Measurements from ENCODE around the gene LAPTM5.
A peak's percentile ranks its signal among the peaks of the same experiment; 100 is the strongest.

The LAPTM5 gene

DNA sequence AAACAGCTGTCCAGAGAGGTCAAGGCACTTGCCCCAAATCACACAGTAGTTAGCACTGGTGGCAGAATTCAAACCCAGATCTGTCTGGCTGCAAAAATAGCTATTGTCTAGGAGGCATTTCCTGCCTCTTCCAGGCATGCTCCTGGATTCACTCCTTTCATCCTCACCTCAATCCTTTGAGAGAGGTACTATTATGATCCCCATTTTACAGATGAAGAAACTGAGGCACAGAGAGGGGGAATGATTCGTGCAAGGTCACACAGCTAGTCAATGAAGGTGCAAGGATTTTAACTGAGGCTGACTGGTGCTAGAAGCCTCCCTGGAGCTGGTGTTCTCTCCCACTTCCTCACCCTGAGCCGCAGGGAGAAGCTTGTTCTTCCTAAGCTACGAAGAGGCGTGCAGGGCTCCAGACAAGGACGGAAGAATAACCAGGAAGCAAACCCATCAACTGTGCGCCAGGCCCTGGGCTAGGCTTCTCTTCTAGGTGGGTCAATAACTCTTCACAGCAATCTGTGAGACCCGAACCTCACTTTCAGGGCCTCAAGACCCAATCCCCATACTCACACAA is 631 bp upstream of the LAPTM5 start:
- DNase-seq (ENCODE audit: extremely low read depth in 1 of 2, low read depth in 1 of 2): no peak

DNA sequence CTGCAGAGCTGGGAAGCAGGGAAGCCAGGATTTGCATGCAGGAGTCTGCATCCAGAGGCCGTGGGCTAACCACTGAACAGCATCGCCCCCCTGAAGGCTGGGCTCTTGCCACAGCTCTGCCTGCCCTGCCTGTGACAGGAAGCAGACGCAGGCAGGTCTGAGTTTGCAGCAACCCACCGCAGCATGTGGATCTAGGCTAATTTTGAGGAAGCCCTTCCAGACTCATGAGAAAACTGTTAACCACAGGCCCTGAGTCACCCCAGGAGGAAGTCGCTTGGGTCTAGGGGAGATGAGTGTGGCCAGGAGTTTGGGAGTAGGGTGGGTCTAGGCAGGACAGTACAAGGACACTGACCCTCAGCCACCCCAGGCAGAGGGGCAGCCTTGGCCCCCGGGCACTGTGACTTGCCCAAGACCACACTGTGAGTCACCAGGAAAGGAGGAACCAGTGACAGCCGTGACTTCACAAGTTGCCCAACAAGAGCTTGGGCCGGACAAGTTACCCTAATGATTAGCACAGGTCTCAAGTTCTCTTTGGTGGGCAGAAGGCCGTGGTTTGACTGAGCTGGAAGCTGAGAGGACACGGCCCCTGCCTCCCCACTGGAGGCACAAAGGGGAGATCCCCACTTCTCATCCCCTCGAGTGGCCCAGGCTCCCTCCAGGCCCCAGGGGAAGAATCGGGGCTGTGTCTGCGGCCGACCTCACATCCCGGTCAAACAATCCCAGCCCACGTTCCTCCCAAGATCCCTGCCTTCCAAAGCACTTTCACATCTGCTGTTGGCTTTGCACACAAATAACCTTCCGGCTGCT is 826 bp downstream of the LAPTM5 start:
- DNase-seq (ENCODE audit: extremely low read depth in 1 of 2, low read depth in 1 of 2): peak in 1 of 2 donors; percentile 64

DNA sequence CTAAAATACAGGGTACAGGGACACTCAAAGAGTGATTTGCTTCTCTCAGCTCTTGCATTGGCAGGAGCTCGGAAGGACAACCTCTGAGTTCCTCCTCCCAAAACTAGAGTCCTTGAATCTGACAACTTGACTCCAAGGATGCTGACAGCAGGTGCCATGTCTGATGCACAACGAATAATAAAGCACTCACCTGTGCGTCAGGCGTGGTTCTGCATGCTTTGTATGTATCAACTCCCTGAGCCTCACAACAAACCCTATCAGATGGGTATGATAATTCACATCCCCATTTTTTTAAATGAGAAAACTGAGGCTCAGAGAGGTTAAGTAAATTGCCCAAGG is 1.4 kb downstream of the LAPTM5 start:
- no peak for DNase-seq (ENCODE audit: extremely low read depth in 1 of 2, low read depth in 1 of 2)

DNA sequence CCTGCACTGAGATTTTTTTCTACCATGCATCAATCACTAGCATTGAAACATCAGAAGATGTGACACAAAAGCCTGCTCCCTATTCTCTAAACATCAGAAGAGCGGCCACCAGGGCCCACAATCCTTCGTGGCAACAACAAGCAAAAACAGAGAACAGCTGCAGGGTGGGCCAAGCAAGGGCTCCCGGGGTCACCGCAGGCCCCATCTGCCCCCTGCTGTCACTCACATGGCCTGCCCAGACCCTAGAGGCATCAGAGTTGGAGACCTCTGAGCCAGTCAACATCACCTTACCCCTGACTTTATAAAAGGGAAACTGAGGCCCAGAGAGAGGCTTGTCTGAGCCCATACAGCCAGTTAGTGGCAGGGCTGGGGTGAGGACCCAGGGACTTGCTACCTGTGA is 1.8 kb downstream of the LAPTM5 start:
- DNase-seq (ENCODE audit: extremely low read depth in 1 of 2, low read depth in 1 of 2): no peak

DNA sequence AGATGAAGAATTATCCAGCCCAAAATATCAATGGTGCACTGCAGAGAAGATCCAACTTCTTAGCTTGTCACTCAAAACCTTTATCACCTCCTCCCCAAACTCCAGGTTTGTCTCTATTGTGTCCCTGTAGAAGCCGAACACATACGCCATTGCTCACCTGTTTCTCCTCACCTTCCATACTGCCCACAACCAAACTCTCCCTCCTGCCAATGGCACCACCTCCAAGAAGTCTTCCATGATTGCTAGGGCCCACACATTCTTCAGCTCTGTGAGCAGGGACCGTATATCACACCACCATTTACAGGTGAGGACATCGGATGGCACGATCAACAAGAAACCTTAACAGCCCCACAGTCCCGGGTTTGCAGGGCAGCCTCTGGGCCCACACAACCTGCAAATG is 2.2 kb downstream of the LAPTM5 start:
- no peak for DNase-seq (ENCODE audit: extremely low read depth in 1 of 2, low read depth in 1 of 2)

DNA sequence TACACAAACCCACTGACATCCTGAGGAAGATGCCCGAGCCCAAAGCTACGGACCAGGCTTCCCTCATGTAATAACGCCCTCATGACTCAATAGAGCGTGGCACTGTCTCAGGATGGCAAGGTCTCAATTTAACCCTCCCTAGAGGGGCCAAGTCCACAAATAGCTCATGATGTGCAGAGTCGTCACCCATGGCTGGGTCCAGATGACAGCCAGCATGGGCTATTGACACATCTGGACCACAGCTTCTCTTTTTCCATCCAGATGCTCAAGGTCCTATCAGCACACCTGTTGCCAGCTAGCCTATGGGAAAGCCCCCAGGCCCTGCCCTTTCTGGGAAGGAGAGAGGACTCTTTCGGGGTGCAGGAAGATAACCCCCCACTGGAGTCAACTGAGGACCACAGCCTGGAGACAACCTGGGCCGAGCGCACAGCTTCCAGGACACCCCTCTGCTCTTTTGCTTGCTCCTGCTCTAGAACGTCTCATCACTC is 2.8 kb downstream of the LAPTM5 start:
- no peak for DNase-seq (ENCODE audit: extremely low read depth in 1 of 2, low read depth in 1 of 2)

DNA sequence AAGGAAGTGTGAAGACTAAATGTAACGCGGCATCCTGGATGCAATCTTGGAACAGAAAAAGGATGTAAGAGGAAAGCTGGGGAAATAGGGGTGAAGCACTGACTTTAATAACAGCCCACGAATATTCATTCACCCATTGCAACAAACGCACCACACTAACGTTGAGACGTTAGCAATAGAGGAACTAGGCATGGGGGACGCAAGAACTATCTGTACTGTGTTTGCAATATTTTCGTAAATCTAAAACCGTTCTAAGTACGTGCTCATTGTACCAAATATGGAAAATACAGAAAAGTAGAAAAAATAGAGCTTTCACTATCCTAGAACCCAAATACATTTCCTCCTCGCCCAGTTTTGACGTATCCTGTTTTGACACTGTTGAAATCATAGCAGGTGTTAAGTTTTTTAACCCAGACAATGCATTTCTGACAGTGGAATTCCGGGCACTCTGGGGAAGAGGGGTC is 3.9 kb downstream of the LAPTM5 start:
- DNase-seq (ENCODE audit: extremely low read depth in 1 of 2, low read depth in 1 of 2): no peak

DNA sequence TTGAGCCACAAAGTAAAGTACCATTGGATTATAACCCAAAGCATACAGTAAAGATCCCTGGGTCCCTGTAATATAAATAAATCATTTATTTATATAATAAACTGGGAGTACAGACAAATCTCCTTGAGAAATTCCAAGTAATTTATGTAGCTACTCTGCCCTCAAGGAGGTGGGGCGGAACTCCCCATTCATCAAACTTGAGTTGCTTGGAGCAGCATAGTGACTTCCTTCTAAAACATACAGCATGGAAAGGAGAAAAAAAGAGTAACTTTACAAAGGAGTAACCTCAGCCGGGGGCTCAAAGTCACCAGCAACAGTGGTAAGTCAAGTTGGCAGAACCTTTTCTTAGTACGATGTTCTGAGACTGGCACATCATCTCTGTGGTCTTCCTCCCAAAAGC is 4.5 kb downstream of the LAPTM5 start:
- DNase-seq (ENCODE audit: extremely low read depth in 1 of 2, low read depth in 1 of 2): no peak

DNA sequence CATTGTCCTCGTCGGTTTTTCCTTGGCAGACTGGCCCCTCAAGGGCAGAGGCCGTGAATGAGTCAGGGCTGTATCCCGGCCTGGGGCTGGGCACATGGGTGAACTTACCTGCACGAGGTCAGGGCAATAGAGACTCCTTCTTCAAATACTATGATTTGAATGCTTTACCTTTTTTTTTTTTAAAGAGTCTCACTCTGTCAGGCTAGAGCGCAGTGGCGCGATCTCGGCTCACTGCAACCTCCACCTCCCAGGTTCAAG is 5.0 kb downstream of the LAPTM5 start:
- no peak for DNase-seq (ENCODE audit: extremely low read depth in 1 of 2, low read depth in 1 of 2)

DNA sequence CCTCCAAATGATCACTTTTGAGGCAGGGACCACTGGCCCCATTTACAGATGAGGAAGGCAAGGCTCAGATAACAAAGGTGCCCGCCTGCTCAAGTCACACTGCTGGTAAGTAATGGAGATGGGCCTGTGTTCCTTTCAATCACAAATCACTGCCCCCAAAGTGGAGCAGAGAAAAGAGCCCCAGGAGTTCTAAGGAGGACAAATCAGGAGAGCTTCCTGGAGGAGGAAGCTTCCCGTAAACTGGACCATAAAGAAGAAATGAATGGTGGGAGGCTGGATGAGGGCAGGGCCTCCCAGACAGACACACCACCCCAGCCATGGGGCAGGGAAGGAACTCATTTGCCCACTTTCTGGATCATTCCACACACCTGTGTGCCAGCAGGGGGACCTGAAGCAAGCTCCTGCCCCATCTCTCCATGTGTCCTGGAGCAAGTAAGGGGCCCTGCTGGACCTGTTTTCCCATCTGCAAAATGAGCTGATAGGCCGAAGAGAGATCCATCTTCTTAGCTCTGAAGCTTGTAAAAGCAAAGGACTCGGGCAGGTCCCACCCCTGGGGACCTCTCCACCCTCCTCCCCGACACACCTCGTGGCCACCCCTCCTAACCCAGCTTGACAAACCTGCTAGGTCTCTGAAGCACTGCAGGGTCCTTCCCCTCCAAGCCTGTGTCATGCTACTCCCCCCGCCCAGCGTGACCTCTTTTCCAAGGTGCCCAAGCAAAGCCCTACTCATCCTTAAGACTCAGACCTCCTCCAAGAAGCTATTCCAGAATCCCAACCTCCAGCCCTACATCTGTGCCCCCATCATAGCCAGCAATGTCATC is 5.5 kb downstream of the LAPTM5 start:
- no peak for DNase-seq (ENCODE audit: extremely low read depth in 1 of 2, low read depth in 1 of 2)

DNA sequence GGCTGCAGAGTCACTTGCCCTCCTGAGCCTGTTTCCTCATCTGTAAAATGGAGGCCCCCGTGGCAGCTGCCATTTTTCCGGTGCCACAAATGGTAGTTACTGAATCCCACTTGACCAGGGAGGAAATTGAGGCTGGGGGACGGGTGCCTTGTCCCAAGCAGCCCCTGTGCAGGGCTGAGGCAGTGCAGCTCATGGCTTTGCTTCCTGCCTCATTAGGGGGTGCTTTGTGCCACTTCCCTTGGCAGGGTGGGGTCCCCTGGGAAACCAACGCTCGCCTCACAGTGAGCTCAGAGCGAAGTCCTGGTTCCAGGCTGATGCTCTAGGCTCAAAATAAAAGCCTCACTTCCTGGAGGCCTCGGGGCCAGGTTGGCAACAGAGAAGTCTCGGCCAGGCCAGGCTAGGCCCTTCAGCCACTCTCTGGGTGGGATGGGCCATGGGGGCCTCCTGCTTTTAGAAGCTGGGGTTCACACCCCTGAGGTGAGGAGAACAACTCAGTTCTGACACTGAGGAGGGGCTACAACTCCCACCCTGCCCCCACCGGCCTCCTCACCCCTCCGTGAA is 6.8 kb downstream of the LAPTM5 start:
- DNase-seq (ENCODE audit: extremely low read depth in 1 of 2, low read depth in 1 of 2): no peak

DNA sequence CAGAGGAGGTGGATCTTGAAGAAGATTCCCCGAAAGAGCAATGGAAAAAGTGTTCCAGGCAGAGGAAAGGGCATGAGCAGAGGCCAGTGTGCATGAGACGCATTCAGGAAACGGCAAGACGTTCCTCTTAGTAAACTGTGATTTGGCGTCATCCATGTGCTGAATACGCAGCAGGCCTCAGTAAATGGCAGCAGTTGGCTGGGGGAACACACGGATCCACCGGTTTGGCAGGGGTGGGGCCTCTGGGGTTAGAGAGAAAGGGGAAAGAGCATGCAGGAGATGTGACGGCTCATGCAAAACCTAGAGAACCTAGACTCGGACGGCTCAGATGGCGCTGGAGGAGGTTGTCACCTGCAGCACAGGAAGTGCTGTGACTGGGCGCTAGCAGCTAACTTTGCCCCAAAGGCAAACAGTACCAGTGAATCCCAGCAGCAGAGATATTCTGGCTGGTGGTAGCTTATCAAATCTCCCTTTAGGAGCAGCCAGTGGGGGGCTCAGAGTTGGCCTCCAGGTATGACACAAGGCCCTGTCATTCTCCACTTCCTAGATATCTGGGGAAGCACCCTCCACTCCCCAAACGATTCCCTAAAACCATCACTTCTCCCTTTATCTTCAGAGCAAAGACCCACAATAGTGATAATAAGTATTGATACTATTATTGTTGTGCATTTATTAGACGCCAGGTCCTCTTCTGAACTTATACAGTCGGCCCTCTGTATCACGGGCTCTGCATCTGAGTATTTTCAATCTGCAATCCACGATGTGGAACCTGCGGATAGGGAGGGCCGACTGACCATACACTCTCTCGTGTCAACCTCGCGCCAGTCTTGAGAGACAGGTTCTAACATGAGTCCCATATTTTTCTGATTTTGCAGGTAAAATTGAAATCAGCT is 7.6 kb downstream of the LAPTM5 start:
- DNase-seq (ENCODE audit: extremely low read depth in 1 of 2, low read depth in 1 of 2): peak in 1 of 2 donors; percentile 43

DNA sequence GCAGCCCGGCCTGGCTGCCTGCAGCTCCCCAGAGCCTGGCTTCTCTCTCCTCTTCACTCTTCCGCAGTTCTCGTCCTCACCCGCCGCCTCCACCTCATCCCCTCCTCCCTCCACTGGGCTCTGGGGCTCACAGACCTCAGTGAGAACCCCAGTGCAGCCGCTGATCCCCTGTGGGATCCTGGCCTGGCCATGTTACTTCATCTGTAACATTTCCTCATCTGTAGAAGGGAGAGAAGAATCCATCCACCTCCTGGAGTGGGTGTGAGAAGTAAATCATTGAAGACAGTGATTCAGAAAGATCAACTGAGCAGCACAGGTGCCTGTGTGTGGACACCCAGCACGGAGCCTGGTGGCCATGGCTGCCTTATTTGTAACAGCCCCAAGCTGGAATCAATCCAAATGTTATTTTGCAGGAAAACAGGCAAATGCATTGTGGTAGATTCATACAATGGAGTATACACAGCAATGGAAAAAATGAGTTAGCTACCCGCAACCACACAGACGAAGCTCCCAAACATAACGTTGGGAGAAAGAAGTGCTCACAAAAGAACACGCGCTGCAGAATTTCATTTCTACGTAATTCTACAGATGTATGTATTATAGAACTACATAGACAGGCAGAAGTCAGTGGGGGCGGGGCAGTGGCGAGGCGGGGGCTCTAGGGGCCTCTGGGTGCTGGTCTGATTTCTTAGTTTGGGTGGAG is 8.7 kb downstream of the LAPTM5 start:
- no peak for DNase-seq (ENCODE audit: extremely low read depth in 1 of 2, low read depth in 1 of 2)

DNA sequence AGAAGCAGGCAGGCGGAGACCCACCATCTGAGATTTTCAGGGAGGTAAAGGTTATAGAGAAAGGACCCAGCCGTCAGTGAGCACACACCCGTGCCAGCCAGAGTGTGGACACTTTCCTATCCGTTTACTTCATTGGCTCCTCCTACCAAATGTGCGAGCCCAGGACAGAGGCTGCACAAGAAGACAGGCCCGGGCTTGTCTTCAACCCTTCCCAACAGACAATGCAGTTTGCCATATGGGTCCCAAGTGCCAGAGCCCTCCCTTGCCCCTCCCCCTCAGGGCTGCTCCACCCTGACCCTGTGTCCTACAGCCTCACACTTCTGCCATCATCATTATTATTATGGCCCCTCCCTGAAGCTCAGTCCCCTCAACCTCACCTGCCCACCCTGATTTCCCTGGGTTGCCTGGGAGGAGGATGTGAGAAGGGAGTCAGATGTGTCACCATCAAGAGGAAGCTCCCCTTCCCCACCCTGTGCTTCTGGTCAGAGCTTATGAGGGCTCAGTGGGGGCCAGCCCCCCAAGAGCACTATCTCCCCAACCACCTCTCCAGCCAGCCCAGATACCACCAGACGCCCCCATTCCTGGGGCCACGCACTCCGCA is 9.4 kb downstream of the LAPTM5 start:
- no peak for DNase-seq (ENCODE audit: extremely low read depth in 1 of 2, low read depth in 1 of 2)

DNA sequence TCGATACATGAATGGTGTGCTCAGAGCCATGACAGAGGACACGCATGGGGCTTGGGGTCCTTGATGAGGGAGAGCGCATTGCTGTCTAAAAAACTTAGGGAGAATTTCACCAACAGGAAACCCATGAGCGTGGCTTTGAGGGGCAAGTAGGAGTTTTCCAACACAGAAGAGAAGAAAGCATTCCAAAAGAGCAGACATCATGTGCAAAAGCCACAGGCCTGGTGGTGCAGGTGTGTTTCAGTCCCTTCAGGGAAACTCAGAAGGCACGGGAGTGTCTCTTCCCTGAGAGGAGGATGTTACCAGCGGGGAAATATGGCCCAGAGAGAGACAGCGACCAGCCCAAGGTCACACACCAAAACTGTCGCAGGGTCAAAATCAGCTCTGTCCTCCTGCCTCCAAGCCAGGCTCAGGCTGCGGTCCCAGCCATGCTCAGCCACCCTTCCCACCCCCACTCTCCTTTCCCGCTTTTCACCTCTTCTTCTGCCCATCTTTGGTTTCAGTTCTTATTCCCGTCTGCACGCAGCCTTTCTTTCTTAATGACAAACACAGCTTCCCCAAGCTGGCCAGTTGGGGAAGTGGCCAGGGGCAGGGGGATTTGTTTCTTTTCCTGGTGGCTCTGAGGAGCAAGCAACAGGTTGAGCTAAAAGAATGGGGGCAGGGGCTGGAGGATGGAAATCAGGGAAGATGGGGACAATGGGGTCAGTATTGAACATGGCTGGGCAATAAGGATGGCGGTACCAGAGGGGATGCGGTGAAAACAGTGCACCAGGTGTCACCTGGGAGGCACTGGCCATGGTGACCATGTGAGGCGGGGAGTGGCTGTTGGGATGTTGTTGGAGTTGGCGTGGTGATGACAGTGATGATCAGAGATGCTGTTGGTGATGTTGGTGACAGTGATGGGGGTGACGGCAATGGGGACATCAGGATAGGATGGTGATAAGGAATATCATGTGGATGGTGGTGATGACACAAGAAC is 10.3 kb downstream of the LAPTM5 start:
- no peak for DNase-seq (ENCODE audit: extremely low read depth in 1 of 2, low read depth in 1 of 2)

DNA sequence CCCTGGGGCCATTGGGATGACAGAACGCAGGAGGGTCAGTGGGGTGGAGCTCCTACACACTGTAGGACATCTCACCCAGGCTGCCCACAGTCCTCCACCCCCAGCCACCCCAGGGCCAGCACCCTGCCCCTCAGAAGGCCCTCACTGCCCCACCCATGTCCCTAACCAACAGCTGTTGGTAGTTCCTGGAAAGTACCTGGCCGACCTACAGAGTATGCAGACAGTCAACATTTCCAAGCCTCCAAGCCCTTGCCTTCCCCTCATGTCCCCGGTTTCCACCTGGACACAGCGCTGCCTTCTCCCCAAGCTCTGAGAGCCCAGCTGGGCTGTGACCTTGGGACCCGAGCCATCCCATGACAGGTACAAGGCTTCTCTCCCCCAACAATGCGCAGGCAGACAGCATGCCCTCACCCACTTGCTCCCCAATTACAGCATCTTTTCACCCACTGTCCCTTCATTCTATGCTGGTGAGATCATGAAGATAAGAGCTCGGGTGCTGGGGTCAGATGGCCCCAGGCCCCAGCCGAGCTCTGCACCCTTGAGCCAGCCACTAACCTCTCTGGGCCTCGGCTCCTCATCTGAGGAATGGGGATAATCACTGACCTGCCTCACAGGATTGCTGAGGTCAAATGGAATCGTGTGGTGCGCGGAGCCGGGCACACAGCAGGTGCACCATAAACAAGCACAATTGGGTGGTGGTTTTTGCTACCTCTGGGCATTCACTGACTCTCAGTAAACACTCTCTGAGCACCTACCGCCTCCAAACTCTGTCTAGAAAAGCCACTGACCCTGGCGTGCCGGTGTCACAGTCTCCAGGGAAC is 11.2 kb downstream of the LAPTM5 start:
- no peak for DNase-seq (ENCODE audit: extremely low read depth in 1 of 2, low read depth in 1 of 2)

DNA sequence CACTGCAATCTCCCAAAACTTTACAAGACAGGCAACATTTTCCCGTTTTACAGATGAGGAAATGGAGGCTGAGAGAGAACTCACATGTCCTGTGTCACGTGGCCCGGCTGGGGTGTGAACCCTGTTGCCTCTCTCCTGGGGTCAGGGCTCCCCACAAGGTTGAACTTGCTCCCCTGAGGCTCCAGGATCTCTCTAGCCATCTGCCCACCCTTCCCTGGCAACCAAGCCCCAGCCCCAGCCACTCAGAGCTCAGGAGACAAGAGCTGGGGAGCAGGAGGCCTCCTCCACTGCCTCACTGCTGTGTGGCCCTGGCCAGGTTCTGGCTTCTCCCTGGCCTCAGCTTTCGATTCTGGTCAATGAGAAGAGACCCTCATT is 11.8 kb downstream of the LAPTM5 start:
- no peak for DNase-seq (ENCODE audit: extremely low read depth in 1 of 2, low read depth in 1 of 2)

Data from stimulated activated CD8-positive, alpha-beta memory T cell treated with anti-CD3 and anti-CD28 coated beads, Interleukin-7, amount 100 ng/mL, for 48 hours (primary cell).